Muscle layer of colon (tissue), 2 donors: ENCODE measurements around the gene AGPAT2.

ENCODE experiments used
- H3K27ac ChIP-seq: one replicate; pipeline ENCODE4 v1.7.0; 2013; ENCODE audit warnings: low read depth, mild to moderate bottlenecking, low read length, moderate library complexity
- H3K27me3 ChIP-seq, 2 donors: one replicate each; pipeline ENCODE4 v1.7.0; 2013; ENCODE audit warnings: low read length in 2 of 2, mild to moderate bottlenecking in 2 of 2; ENCODE audit not compliant: insufficient read depth in 2 of 2, control insufficient read depth in 1 of 2
- H3K36me3 ChIP-seq: one replicate; pipeline ENCODE4 v1.7.0; 2013; ENCODE audit warnings: mild to moderate bottlenecking, low read length; ENCODE audit not compliant: insufficient read depth
- H3K4me1 ChIP-seq: one replicate; pipeline ENCODE4 v1.7.0; 2013; ENCODE audit warnings: mild to moderate bottlenecking, low read length; ENCODE audit not compliant: insufficient read depth
- H3K4me3 ChIP-seq, 2 donors: one replicate each; pipeline ENCODE4 v1.7.0; 2013; ENCODE audit warnings: low read length in 2 of 2, low read depth in 1 of 2, mild to moderate bottlenecking in 1 of 2, moderate library complexity in 1 of 2
- H3K9ac ChIP-seq: one replicate; pipeline ENCODE4 v1.7.0; 2013; ENCODE audit warnings: low read length
- H3K9me3 ChIP-seq: one replicate; pipeline ENCODE4 v1.7.0; 2013; ENCODE audit warnings: mild to moderate bottlenecking, low read length
- donor health status: abdominal sarcoma.
- donor health status: Adenocarcinoma of cecum.

AGPAT2 gene

GRCh38 chr9:136697146-136697820 is 10.0 kb upstream of the AGPAT2 start:
- peaks cover 5% of the 10 kb centered on the region for H3K4me1 ChIP-seq
- no peaks in the 10 kb centered on the region for H3K36me3 ChIP-seq
- no peak overlapping the region for H3K9ac ChIP-seq
- no peak overlapping the region for H3K27ac ChIP-seq
- H3K4me3 ChIP-seq = no peak overlapping the region
- H3K27me3 ChIP-seq = no peaks in the 10 kb centered on the region
- no peaks in the 10 kb centered on the region for H3K9me3 ChIP-seq

DNA sequence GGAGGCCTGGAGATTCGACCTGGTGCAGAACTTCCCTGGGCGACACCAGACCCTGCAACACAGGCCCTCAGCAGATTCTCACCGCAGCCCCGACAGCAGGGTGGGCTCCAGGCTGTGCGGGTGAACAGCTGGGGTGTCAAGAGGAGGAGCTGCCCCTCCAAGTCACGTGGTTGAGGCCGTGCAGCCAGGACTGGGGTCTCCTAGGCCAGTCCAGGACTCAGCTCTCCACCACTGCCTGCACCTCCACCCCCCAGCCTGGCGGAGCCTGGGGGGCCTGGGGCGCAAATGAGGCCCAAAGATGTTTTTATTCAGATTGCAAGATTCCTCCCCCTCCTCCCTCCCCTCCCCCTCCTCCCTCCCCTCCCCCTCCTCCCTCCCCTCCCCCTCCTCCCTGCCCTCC is 9.2 kb upstream of the AGPAT2 start:
- Histone ChIP-seq H3K27me3 (no peaks in the 10 kb centered on the region), H3K4me1 (peaks cover 5% of the 10 kb centered on the region), H3K27ac (no peak overlapping the region), H3K4me3 (no peak overlapping the region), H3K36me3 (no peaks in the 10 kb centered on the region), H3K9ac (no peak overlapping the region), H3K9me3 (no peaks in the 10 kb centered on the region)

- Histone ChIP-seq H3K9ac (no peak overlapping the region), H3K36me3 (no peaks in the 10 kb centered on the region), H3K4me1 (peaks cover 9% of the 10 kb centered on the region)
Measured at GRCh38 chr9:136695955-136696354, 8.7 kb upstream of the AGPAT2 start.

DNA sequence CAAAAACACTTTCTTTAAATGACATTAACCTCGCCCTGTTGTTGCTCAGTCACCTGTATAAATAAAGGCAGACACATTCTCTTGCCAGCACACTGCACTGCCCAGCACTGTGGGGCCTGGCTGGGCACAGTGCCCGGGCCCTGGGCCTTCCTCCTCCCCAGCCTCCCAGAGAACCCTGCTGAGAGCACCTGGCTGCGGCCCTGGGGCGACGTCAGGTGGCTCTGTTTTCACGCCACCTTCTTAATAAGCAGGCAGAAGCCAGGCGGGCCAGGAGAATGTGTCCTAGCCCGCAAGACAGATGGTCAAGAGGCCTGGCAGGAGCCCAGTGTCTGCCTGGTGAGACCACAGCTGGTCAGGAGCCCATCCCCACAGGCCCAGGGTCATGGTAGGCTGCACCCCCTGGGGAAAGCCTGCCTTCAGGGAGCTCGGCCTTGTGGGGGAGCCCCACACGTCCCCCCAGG is 8.2 kb upstream of the AGPAT2 start:
- H3K9ac ChIP-seq = no peak overlapping the region
- H3K9me3 ChIP-seq = no peaks in the 10 kb centered on the region
- H3K36me3 ChIP-seq = no peaks in the 10 kb centered on the region
- peaks cover 13% of the 10 kb centered on the region for H3K4me1 ChIP-seq
- no peak overlapping the region for H3K27ac ChIP-seq
- no peaks in the 10 kb centered on the region for H3K27me3 ChIP-seq
- H3K4me3 ChIP-seq = no peak overlapping the region

More at GRCh38 chr9:136695955-136696354, 8.7 kb upstream of the AGPAT2 start:
- Histone ChIP-seq H3K27ac (no peak overlapping the region), H3K27me3 (no peaks in the 10 kb centered on the region), H3K4me3 (no peak overlapping the region), H3K9me3 (no peaks in the 10 kb centered on the region)

DNA sequence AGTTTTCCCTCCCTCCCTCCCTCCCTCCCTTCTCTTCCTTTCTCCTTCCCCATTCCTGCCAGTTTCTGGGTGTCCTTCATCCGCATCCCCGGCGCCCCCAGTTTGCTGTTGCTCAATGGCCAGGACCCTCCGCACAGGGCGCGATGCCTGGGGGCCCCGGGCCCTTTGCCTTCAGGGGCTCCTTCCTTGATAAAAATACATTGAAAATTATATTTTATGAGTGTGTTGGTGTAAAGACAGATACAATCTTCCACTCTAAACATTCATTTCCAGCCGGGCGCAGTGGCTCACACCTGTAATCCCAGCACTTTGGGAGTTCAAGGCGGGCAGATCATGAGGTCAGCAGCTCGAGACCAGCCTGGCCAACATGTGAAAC is 7.6 kb upstream of the AGPAT2 start:
- peaks cover 19% of the 10 kb centered on the region for H3K4me1 ChIP-seq
- no peaks in the 10 kb centered on the region for H3K36me3 ChIP-seq
- no peak overlapping the region for H3K27ac ChIP-seq
- no peak overlapping the region for H3K4me3 ChIP-seq
- no peak overlapping the region for H3K9ac ChIP-seq
- H3K9me3 ChIP-seq = no peaks in the 10 kb centered on the region
- H3K27me3 ChIP-seq = no peaks in the 10 kb centered on the region

DNA sequence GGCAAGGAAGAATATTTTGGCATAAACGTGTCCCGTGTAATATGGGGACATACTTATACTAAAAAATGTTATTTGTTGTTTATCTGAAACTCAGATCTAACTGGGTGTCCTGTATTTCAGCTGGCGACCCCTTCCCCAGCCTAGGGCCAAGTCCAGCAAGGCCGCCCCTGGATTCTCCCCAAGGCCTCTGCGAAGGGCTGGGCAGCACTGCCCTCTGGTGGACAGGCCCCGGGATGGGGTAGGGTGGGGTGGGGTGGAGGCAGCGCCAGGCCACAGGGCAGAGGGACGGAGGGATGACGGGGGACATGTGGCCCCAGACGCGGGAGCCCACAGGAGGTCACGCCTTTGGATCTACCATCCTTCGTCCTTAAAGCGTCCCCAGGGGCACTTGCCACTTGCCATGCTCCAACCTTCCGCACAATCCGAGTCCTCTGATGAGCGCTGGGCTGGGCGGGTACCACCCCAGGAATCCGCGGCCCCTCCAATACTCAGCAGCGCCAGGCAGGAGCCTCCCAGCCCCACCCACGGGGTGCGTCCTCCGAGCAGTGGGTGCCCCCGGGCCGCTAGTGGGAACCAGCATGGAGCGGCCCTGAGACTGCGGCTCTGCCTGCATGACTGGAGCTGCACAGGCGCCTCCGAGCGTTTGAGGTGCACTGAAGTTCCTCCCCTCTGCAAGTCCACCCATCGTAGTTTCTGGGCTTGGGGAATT is 7.1 kb upstream of the AGPAT2 start:
- H3K27me3 ChIP-seq = no peaks in the 10 kb centered on the region
- H3K27ac ChIP-seq = no peak overlapping the region
- H3K9me3 ChIP-seq = no peaks in the 10 kb centered on the region
- no peak overlapping the region for H3K9ac ChIP-seq
- peaks cover 19% of the 10 kb centered on the region for H3K4me1 ChIP-seq
- H3K4me3 ChIP-seq = no peak overlapping the region
- no peaks in the 10 kb centered on the region for H3K36me3 ChIP-seq

DNA sequence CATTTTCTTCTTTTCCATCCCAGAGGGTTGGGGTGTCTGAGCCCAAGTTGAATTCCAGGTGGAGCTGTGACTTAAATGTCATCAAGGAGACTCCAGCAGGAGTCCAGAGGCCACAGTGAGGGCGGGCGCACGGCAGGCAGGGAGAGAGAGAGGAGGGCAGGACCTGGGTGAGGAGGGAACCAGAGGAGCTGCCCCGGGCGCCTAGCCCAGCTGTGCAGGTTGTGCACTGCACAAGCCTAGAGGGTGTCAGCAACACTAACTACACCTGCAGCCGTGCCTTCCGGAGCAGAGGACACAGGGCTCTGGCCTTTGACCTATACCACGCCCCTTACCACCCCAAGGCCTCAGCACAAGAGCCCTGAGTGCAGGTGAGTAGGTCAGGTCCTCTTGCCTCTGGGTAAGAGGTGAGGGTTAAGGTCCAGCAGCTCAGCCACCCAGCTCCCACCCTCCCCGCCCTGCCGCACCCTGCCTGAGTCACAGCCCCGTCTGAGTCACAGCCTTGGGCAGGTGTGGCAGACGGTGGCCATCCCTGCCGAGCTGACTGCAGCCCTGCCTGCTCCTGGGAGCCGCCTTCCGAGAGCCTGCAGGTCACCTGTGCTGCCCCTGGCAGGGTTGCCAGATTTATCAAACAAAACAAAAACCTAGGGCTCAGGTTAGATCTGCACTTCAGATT is 6.4 kb upstream of the AGPAT2 start:
- H3K4me3 ChIP-seq = no peak overlapping the region
- no peaks in the 10 kb centered on the region for H3K9me3 ChIP-seq
- peaks cover 19% of the 10 kb centered on the region for H3K4me1 ChIP-seq
- no peaks in the 10 kb centered on the region for H3K27me3 ChIP-seq
- no peak overlapping the region for H3K9ac ChIP-seq
- no peak overlapping the region for H3K27ac ChIP-seq
- no peaks in the 10 kb centered on the region for H3K36me3 ChIP-seq

- Histone ChIP-seq H3K9me3 (no peaks in the 10 kb centered on the region), H3K9ac (no peak overlapping the region), H3K27me3 (no peaks in the 10 kb centered on the region), H3K4me1 (peaks cover 21% of the 10 kb centered on the region), H3K4me3 (no peak overlapping the region), H3K27ac (no peak overlapping the region), H3K36me3 (no peaks in the 10 kb centered on the region)
Measured at GRCh38 chr9:136693135-136693489, 5.9 kb upstream of the AGPAT2 start.

- Histone ChIP-seq H3K9ac (no peak overlapping the region), H3K9me3 (no peaks in the 10 kb centered on the region), H3K27me3 (no peaks in the 10 kb centered on the region), H3K27ac (no peak overlapping the region), H3K4me1 (peaks cover 25% of the 10 kb centered on the region), H3K4me3 (no peak overlapping the region), H3K36me3 (no peaks in the 10 kb centered on the region)
Measured at GRCh38 chr9:136692185-136693134, 5.2 kb upstream of the AGPAT2 start.

DNA sequence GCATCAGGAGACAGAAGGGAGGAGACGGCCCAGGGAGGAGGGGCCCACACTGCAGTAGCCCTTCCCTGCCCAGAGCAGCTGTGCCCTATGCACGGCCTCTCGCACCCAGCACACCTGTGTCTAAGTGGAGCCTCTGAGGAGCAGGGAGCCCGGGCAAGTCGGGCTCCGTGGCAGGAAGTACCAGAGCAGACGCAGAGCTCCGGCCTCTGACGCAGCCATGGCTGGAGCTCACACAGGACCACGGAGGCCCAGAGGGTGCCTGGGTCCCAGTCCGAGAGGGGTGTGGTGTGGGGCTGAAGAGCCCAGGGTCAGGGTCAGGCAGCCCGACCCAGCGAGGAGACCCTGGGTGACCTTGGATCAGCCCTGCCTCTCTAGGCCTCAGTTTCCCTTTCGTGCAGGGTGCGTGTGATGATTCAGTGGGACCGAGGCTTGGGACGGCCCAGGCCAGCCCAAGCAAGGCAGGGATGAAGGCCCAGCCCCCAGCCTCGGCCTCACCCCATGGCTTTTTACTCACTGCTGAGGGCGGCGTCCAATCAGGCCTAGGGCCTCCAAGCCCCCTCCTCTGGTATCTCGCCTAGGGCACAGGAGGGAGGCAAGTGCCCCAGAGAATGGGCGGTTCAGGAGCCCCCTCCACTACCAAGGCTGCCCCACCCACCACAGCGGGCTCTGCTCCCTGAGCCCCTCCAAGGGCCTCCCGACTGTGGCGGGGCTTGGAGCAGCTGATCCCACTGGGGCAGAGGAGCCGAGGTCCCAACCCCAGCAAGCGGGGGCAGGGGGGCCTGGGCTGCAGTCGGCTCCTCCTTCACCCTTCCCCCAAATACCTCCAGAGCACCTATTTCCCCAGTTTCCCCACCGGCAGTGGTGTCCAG is 4.3 kb upstream of the AGPAT2 start:
- H3K4me1 ChIP-seq = peaks cover 25% of the 10 kb centered on the region
- no peak overlapping the region for H3K9ac ChIP-seq
- H3K9me3 ChIP-seq = no peaks in the 10 kb centered on the region
- no peak overlapping the region for H3K27ac ChIP-seq
- no peaks in the 10 kb centered on the region for H3K27me3 ChIP-seq
- no peak overlapping the region for H3K4me3 ChIP-seq
- H3K36me3 ChIP-seq = no peaks in the 10 kb centered on the region
